GM06990 (cell line): ENCODE measurements around the gene FAT3.

Experiments used
- DNase-seq: peaks from one replicate; pipeline ENCODE4 v3.0.0-alpha.2; 2011; ENCODE audit not compliant: insufficient read length; ENCODE audit errors: extremely low read depth
- H3K27me3 ChIP-seq: replicated peaks from 2 replicates; pipeline ENCODE4 v1.6.0; 2011; ENCODE audit warnings: low read length; ENCODE audit not compliant: control insufficient read depth, insufficient read depth
- H3K36me3 ChIP-seq: 2 replicates; pipeline ENCODE4 v1.5.1; 2011; ENCODE audit warnings: low read length; ENCODE audit not compliant: control insufficient read depth, insufficient read depth
- H3K4me3 ChIP-seq: replicated peaks from 2 replicates; pipeline ENCODE4 v1.5.1; 2011; ENCODE audit warnings: low read depth, mild to moderate bottlenecking, control low read depth, low read length
- CTCF ChIP-seq: IDR thresholded peaks from 2 replicates; pipeline ENCODE4 v1.5.1; 2011; ENCODE audit warnings: low read length, control low read depth, mild to moderate bottlenecking, inconsistent platforms; ENCODE audit not compliant: insufficient read depth, poor library complexity, severe bottlenecking

Gene FAT3

DNA sequence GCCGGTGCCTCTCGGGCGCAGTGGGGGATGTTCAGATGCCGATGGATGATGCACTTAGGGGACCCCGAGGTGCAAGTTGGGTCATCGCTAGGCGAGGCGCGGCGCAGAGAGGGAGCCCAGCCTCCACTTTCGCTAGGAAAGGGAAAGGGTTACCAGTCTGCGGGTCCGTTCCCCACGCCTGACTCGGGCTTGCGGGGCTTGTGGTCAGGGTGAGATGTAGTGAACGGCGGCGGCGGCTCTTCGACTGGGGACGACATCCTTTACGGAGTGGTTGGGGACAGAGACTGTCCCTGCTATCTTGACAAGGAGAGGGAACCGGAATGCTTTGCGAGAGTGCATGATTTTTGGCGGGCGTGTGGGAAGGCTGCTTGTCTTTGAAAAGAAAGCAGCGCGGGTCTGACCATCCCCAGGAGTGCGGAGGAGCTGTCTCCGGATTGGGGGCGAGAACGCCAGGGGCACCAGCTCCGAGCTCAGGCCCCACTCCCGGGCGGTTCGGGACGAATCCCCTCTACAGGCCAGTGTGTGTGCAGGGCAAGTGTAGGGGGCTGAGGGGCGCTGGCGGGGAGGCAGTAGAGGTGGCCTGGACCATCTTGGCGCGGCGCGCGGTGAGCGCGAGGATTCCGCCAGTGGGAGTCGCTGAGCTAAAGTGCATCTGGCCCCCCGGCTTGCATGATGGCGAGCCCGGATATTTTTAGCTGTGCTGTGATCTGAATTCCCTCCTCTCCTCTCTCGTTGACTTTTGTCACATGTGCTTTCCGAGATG, 1.1 kb downstream of the FAT3 start:
- no peak for TF ChIP-seq CTCF
- no peak for DNase-seq
- Histone ChIP-seq H3K27me3 (no peaks in the 10 kb centered on the region; the same call in none of the 2 replicates), H3K36me3 (no peaks in the 10 kb centered on the region), H3K4me3 (no peak overlapping the region)

GRCh38 chr11:92226331-92227229, 2.0 kb downstream of the FAT3 start:
- Histone ChIP-seq H3K4me3 (no peak overlapping the region), H3K27me3 (no peaks in the 10 kb centered on the region; the same call in none of the 2 replicates), H3K36me3 (no peaks in the 10 kb centered on the region)
- no peak for TF ChIP-seq CTCF
- no peak for DNase-seq

GRCh38 chr11:92227230-92227814, 2.7 kb downstream of the FAT3 start:
- Histone ChIP-seq H3K27me3 (no peaks in the 10 kb centered on the region; the same call in none of the 2 replicates), H3K36me3 (no peaks in the 10 kb centered on the region), H3K4me3 (no peak overlapping the region)
- no peak for TF ChIP-seq CTCF
- no peak for DNase-seq

- no peak for DNase-seq
- Histone ChIP-seq H3K4me3 (no peak overlapping the region), H3K27me3 (no peaks in the 10 kb centered on the region; the same call in 1 of the 2 replicates), H3K36me3 (no peaks in the 10 kb centered on the region)
- no peak for TF ChIP-seq CTCF
These were observed 3.6 kb downstream of the FAT3 start for GRCh38 chr11:92227959-92228935.

DNA sequence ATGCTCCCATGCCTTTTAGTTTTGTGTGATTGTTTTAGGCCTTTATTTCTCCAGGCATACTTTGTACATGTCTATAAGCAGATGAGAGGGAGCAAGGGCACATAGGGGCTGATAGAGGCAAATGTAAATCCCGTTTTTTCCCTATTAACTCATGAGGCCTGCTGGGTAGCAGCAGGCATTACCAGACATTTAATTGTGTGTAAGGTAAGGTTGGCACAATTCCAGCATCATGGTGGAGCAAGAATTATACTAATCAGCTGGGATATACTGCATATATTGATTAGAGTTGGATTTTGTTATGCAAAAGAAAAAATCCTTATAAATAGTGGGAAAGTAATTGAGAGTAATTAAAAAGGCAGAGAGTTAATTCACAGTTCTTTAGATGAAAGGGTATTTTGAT, 12.2 kb downstream of the FAT3 start:
- no peak for TF ChIP-seq CTCF
- no peaks in the 10 kb centered on the region for H3K36me3 ChIP-seq
- H3K4me3 ChIP-seq: no peak overlapping the region
- H3K27me3 ChIP-seq: no peaks in the 10 kb centered on the region
- DNase-seq: no peak
